ENCODE data around the gene TCEANC2.

Gene TCEANC2

DNA sequence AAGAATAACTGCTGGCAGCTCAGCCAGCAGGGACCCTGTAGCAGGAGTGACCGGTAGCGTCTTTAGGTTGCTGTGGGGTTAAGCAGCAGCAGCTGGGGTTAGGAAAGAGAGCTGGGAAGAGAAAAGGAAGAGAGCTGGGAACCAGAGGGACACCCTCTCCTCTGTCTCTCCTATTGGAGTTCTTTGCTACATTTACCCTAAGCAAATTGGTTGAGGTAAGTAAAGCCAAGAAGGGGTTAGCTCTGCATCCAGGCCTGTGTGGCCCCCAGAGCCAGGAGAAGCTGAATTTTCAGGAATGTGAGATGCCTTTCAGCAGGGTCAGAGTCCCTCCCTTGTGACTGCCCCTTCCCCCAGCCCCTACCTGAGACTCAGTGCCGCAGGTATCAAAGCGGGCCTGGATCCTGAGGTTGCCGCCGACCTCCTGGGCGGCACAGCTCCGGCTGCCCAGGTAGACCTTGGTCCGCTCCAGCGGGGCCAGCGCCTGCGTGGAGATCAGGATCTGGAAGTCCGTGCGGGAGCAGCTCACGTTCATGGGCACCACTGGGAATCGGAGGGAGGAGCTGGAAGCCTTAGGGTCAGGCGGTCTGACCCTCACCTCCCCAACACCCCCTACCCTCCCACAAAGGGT lies 83.0 kb downstream of the TCEANC2 start:
- no peak for DNase-seq (ENCODE audit: low spot score)

DNA sequence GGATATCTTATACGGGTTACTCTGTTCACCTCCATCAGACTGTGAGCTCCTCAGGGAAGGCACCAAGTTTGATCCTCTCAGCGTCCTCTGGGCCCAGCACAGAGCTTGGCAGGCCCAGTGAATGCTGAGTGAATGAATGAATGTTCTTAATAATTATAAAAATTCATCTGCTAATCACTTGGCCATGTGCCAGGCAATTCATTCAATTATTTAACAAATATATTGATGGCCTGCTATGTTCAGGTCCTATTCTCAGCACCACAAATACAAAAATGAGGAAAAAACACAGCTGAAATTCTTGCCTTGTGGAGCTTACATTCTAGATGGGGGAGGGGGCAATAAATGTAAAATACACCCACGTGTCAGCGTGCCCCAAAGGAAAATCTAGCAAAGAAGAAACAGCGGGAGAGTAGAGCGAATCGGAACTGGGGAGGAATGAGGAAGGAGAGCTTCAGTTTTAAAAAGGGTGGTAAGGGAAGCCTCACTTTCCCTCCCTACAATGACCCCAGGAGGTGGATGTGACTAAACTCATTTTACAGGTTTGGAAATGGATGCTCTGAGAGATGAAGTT lies 83.6 kb downstream of the TCEANC2 start:
- no peak for DNase-seq (ENCODE audit: low spot score)

DNA sequence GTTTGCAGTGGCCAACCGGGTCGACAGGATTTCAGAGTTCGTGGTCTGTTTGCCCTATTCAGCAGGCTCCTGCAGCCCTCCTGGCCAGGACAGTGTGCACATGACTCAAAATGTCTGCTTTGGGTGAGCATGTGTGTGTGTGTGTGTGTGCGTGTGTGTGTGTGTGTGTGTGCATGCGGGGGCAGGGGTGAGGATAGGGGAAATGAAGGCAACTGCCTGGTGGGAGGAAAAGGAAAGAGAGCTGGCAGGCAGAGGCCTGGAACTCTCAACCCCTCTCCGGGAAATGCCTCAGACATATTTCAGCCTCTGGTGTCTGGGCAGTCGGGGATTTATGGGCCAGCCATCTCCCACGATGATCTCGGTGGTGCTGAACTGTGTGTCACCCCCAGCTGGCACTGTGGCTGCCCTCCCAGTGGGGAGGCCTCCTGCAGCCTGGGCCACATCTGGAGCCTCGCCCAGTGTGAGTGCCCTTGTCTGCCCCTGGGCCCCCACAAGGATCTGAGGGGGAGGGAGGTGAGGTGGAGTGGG lies 84.2 kb downstream of the TCEANC2 start:
- DNase-seq (ENCODE audit: low spot score) = no peak

DNA sequence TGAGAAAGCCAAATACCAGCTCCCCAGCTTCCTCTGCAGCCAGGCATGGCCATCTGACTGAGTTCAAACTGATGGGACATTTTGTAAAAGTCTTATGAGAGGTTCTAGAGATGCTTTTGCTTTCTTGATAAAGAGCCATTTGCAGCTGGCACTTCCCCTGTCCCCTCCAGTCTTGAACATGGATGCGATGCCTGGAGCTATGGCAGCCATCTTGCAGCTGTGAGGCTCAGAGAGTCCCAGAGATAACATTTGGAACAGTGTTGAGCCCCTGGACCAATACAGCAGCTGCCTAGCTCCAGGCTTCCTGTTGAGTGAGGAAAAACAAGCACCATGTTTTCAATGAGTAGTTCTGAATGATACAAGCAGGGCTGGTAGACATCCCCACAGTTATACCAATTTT lies 85.6 kb downstream of the TCEANC2 start:
- DNase-seq (ENCODE audit: low spot score) = no peak

DNA sequence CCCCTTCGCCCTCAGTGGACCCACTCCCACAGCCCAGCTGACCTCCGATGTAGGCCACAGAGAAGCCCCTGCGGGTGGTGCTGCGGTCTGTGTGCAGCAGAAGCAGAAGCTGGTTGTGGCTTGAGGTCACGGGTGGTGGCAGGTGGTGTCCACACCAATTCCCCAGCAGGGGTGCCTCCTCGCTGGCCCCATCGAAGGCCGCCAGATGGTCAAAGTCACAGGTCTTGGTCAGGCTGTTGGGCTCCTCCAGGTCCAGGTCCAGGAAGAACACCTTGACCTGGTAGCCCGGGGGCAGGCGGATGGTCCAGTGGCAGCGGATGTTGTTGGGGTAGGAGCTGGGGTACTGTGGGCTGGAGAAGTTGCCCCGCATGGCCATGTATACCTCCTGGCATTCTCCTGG lies 86.3 kb downstream of the TCEANC2 start:
- no peak for DNase-seq (ENCODE audit: low spot score)

DNA sequence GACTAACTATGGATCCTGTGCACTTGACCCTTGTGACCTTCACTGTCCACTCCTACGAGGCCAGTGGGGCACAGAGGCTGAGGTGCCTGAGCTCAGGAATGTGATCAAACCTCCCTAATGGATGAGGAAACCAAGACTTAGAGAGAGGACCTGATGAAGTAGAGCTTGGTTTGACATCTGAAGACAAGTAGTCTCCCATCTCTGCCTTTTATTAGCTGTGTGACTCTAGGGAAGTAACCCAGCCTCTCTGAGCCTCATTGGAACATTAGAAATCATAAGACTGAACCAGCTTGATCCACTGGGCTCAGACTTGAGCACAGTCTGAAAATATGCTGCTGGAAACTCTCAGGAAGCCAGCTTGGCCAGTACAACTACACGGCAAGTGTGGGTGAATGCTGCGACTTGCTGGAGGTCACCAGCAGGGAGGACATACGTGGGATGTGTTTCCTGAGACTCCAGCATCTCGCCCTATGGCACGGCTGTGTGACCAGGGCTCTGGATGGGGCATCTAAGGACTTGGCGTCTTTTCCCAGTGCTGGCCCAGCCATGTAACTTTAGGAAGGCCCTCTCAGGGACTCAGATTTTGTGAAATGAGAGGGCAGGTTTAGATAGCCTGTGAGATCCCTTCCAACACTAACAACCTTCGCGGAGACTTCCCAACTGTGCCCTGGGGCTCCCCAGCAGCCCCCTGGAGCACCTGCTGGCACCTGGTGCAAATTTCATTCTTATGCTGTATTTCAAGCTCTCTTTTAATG lies 88.9 kb downstream of the TCEANC2 start:
- no peak for DNase-seq (ENCODE audit: low spot score)

DNA sequence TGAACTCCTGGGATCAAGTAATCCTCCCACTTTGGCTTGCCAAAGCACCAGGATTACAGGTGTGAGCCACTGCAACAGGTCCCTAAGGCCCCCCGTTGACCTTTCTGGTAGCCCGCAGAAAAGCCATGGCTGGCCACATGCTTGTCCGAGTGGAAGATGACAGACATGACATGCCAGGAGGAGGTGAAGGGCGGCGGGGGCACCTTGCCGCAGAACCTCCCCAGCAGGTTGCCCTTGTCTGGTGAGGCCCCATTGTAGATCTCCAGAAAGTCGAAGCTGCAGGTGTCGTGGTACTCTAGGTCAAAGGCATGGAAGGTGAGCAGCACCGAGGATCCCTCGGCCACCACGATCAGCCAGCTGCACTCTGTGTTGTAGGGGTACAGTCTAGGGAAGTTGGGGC lies 91.0 kb downstream of the TCEANC2 start:
- DNase-seq (ENCODE audit: low spot score) = no peak

DNA sequence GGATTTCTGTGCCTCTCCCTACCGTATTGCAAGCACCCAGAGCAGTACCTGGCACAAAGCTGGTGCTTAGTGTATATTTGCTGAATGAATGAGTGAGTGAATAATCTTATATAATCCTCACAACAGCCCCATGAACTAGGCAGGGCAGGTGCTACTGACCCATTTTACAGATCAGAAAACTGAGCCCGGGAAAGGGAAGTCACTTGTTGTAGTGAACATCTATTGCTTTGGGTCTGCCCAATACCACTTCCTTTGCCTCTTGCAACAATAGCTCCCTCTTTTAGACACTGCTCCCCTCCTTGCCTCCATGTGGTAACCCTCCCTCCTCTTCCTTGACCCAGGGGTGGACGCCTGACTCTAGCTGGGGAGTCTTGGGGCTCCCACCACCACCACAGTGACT lies 96.3 kb downstream of the TCEANC2 start:
- no peak for DNase-seq (ENCODE audit: low spot score)

DNA sequence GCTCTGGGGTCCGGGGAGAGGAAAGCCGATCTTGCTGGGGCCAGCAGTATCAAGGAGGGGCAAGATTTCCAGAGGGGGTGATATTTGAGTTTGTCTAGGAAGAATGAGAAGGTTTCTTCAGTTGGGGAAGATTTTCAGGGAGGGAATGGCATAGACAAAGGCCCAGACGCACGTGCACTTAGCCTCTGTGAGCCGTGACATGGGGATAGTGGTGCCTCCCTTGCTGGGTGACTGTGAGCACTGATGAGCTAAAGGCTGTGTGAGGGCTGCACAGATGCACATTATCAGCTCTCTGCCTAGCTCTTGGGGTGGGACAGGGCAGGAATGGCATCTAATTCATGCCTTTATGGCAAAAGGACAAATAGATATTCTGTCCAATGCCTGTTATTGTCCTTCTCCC lies 97.6 kb downstream of the TCEANC2 start:
- no peak for DNase-seq (ENCODE audit: low spot score)

DNA sequence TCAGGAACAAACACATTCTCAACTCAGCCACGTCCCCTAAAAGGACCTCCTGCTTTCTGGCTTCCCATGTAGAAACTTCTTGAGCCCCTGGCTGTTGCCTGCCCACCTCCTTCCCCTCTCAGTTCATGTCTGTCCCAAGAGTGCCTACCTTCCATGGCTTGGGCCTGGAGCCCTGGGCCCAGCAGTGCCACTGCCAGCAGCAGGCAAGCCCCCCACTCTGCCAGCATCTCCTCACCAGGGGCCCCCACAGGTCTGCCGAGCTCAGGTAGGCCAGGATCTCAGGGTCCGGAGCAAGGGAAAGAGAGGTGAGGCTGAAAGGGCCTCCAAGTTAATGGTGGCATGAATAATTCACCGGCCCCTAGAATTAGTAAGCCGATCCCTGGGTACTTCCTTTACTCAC lies 99.3 kb downstream of the TCEANC2 start, which contains the start of gene CDCP2:
Gene CDCP2, minus strand, starts transcription at position 305 of the 400 bp plus-strand sequence. Its CDS starts 78 bp downstream, at position 227.
- no peak for DNase-seq (ENCODE audit: low spot score)

DNA sequence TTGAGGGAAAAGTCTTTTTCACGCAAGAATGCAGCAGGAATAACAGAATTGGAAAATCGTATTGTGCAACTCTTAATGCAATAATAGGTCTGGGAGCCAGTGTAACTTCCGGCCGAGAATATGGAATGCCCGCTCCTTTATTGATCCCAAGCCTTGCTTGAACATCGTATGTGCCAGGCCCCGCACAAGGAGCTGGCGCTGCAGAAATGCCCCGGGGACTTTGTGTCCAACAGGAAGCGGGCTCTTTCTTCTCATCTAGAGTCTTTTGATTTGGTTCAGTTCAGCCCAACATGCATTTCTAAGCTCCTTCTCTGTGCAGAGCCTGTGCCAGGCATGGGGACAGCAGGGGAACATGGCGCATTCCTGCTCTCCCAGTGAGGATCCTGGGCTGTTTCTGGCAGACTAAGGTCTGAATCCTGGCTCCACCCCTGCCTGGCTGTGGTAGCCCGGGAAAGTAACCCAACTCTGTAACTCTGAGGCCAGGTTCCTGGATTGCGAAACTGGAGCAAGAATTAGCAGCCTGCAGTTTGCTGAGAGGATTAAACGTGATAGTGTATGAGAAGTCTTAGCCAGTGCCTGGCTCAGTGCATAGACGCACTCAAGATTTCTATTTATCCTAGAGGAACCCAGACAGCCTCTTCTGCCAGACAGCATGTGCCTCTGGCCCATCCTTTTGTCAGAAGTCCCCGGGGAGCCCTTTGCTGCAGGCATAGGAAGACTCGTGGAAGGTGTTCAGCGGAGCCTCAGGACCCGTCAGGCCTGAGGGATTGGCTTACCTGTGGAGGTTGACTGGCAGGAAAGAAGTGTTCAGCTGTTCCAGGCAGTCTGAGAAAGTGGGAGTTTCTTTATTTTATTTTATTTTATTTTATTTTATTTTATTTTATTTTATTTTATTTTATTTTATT lies 100.4 kb downstream of the TCEANC2 start:
- DNase-seq (ENCODE audit: low spot score) = no peak

Measured in Ammon's horn (tissue), 1 donor.